Fibroblast of gingiva (primary cell): ENCODE results near the gene MLLT10.

ENCODE experiments used
- DNase-seq: peaks from one replicate; pipeline ENCODE4 v3.0.0-alpha.2; 2011; ENCODE audit warnings: low read depth

Gene MLLT10

DNA sequence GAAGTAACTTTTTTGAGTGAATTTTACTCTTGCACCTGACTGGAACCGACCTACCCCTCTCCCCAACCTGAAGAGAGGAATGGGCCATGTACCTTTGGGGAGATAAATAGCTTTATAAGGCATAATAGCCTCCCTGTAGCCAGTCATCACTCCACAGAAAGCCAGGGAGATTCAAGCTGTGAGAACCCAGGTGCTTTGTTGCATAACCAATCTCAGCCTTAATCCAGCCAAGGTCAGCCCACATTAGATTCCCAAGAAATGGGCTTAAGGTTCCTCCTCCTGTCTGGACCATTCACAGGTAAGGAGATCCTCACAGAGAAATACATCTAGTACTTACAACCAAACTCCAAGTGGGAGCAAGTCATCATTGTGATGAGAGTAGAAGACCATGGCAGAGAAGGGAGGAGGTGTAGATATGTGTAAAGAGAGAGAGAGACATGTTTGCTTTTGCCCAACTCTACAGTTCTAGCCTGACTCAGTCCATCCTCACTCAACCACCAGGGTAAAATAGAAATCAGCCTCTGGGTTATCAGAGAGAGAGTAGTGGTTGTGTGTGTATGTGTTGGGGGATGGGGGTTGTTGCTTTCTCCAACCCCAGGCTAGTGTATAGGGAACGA lies 32.2 kb upstream of the MLLT10 start:
- no peak for DNase-seq

DNA sequence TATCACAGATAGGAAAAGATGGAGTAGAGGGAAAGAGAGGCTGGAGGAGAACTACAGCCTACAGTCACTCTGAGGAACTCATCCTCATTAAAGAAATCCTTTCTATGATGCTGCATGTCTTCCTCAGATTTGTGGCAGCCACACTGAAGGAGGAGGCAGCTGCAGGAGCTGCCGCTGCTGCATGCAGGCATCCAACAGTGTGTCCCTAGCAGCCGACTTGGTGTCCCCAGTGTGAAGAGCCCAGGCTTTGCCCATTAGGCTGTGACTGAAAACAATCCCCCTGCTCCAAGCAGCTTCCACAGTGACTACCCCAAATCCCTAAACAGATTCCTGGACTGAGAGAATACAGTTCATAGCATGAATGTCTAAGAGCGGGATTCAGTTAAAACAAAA lies 31.7 kb upstream of the MLLT10 start:
- DNase-seq = no peak

DNA sequence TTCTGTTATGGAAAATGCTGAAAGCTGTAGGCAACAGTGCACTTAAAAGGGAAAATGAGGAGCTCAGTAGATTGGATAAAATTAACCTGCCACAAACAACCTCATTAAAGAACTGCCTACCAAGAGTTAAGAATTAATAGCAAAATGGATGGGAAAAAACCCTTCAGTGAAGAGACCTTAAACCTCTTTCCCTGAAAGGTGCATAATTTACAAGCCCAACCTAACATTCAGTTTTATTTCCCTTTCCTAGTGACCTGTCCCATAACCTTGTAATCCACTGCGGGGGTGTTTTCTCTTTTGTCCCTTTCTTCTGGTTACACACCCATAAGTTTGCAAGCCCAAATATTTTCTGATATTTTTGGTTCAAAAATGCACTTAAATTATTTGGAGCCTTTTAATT lies 30.5 kb upstream of the MLLT10 start:
- DNase-seq = no peak

GRCh38 chr10:21505711-21506278 lies 28.2 kb upstream of the MLLT10 start:
- DNase-seq = no peak

DNA sequence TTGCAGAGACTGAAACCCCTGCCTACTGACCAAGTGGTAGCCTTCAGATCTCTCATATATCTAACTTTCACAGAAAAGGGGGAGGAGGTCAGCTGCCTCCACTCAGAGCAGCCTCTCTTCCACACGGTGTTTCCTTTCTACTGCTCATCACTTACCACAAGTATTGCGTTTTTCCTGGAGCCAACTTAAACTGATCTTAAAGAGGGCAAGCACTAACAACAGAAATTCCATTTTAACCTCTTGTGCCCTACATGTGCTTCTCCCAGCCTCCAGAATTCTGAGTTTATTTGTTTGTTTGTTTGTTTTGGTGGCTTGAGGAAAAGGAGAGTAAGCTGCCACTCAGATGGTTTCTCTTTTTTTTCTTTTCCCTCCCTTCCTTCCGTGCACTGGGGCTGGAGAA lies 27.7 kb upstream of the MLLT10 start:
- DNase-seq = no peak

- DNase-seq = no peak
Observed at GRCh38 chr10:21507150-21507549, 26.9 kb upstream of the MLLT10 start.

DNA sequence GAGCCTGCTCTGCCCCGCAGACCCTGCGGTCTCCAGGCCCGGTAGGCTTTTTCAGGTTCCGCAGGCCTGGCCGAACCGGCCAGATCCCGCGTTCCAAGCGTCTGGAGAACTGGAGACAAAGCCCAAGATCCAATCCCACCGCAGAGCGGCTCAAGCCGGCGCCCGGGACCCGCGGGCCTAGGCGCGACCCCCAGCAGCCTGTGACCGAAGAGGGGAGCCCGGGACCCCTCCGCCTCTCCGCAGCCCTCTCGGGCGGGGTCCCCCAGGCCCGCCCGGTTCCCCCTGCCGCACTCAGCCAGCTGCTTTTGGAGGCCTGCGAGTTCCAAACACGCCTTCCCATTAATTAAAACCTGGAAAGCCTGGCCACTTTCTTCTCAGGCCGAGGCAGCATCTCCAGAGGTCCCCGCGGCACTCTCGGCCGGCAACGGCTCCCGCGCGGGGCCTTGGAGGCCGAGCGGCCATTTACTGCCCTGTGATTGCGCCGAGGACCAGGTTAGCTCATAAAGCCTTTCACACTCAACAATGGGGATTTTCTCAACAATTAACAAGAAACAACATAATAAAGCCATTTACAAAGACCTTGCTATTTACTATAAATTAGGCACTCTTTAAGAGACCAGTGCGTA lies 25.2 kb upstream of the MLLT10 start:
- no peak for DNase-seq

DNA sequence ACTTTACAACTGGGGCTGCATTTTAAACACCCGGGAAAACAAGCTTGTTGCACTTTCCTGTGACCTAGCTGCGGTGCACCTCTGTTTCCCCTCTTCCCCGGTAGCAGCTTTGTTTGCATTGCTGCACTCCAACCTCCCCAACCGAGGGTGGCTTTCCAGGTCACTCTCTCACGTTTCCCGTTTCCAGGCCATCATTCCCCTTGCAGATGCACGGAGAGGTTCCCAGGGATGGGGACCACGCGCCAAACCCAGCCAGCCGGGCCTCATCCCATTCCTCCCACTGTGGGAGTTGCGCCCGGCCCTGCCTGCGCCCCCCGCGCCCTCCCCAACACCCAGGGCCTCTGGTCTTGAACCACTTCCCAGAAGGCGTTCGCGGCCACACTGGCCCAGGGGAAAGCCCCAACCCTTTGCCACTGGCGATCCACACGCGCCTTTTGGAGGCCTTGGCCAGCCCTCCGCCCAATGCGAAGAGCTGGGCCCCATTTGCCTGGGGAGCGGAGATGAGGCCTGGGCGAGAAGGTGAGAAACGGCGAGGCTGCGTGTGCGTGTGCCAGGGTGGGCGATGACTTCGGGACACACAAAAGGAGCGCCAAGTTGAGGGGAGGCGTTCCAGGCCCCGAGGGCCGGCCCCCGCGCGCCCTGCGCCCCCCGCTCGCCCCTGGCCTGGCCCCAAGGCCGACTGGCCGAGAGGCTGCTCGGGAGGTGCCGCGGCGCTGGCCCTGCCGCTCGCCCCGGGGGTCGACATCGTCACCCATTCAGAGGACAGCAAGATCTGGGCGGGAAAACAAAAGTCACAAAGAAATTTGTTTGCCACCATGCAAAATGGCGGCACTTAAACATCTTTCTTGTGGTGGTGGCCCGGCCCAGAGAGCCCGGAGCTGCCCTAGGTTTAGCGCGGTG lies 24.4 kb upstream of the MLLT10 start:
- DNase-seq = no peak

DNA sequence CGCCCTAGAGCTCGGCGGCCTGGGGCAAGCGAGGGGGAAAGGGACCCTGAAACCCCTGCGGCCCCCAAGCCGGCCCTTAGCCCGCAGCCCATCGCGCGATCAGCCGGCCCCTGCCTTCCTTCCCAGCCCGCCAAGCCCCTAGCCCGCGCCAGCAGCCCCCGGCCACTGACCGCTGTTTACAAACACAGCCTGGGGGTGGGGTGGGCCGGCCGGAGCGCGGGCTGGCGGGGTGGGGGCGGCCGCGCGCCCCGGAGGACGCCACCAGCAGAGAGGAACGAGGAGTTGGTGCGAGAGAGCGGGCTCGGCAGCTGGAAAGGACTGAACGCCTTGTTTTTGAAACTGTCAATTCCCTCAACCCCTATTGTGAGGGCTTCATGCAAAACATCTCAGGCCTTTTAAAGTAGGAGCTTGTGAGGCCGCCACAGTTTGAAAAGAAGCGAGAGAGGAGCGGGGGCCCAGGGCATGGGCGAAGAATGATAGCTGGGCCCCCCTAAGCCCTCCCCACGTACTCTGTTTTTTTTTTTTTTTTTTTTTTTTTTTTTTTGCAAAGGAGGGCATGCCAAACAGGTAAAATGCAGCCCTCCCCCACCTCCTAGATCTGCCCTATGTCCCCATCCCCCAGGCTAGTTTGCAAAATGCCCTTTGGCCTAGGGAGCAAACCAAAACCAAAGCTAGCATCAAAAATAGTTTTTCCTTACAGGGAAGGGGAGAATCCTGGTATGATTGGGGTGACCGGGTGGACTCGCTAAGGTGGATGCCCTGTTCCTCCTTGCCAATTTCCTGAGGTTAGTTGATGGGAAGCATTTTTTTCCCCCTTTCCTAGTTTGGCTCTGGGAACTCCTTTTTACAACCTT lies 23.6 kb upstream of the MLLT10 start:
- DNase-seq = no peak

- DNase-seq = no peak
Observed at GRCh38 chr10:21511095-21511570, 22.9 kb upstream of the MLLT10 start.

GRCh38 chr10:21511946-21512572 lies 22.0 kb upstream of the MLLT10 start:
- DNase-seq = no peak

DNA sequence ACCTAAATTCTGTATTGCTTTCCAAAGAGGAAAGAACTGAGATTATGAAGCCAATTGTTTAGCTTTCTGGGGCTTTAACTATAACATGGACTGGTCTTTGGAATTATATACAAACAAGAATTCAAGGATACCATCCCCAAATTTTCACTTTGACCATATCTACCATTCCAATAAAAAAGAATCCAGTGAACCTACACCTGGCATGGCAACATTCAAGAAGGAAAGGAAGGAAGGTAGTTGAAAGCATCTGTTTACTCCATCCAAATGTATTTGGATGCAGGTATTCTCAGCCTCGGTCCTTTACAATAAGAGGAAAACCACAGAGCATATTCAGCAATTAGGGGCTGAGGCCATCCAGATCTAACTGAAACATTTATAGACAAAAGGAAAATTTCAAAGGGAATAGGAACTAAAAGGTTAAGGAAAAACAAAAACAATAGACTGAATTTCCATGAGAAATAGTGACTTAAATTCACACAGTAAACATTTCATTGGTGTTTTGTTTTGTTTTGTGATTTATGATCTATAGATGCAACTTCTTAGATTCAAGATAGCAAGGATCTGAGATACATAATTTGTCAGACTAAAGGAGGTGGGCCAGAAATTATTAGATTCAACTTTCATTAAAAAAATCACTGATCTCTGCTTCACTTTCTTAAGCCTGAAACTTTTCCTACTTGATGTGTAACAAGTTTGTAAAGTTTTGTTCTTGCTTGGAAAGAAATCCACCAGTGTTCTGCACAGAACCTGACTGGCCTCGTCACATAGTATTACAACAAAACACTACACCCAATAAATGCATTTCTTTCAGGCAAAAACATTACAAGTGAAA lies 21.2 kb upstream of the MLLT10 start:
- DNase-seq = no peak

DNA sequence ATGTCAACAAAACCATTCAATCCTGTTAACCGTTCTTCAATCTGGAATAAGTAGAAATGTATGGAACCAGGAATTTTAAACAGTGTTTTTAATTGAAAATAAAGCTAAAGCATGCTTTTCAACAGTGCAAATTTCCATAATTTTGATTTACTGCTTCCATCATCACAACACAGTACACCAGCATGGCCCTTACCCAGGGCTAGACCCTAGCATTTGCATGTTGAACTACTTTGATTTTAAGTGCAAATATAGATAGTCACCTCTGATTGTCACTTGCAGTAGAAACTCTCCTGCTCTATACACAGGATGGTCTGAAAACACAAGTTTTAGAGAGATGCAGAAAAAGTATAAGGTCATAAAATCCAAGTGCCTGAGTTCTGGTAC lies 20.6 kb upstream of the MLLT10 start:
- DNase-seq = no peak

DNA sequence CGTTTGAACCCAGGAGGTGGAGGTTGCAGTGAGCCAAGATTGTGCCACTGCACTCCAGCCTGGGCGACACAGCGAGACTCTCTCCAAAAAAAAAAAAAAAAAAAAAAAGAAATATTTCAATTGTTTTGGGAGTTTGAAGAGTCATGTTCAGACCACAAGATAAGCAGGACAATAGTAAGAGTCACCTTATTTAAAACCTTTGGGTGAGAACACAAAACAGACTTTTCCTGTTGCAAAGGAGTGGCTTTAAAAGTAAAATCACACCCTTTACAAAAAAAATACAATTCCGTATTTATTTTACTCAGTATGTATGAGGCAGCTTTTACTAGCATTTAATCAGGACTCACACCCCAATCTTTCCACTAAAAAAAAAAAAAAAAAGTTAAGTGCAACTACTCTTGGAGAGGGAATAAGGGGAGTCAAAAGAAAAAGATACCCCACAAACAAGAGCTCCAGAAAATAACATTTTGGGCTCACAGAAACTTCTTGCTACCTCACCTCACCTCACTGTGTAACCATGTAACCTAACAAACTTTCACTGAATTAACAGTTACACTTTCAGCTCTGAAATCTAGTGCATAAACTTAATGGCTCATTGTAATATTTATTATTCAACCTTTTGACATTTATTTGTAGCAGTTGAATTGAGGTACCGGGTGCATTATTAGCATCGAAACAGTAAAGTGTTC lies 19.8 kb upstream of the MLLT10 start:
- DNase-seq = no peak

- DNase-seq = no peak
Observed at GRCh38 chr10:21514818-21515351, 19.1 kb upstream of the MLLT10 start.

- no peak for DNase-seq
Observed at GRCh38 chr10:21515361-21516241, 18.4 kb upstream of the MLLT10 start.

DNA sequence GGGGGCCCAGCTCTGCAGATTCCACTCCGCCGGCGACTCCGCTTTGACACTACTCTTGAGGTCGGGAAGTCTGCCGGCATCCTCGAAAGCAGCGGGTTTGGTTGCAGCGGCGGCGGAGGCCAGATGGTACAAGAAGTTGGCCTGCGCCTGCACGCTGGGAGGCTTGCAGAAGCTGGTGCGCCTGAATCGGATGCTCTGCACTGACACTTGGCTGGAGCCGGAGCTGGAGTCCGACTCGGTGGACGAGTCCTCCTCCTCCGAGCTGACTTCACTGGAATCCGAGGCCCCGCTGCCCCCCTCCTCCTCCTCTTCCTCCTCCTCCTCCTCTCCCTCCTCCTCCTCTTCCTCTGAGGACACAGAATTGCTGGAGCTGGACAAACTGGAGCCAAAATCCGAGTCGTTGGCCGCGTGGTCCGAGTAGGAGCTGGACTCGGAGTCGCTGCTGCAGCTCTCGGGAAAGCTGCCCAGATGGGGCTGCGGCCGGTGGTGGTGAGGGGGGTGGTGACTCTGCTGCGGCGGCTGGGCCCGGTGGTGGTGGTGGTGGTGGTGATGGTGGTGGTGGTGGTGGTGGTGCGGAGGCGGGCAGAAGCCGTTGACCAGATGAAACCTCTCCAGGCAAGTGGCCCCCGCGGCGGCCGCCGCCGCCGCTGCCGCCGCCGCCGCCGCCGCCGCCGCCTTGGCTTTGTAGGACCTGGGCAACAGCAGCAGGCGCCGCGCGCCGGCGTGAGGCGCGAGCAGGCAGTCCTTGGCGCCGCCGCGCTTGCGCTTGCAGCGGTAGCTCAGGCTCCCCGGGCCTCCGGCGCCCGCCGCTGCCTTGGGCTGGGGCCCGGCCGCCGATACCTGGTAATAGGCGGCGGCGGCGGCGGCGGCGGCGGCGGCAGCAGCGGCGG lies 17.5 kb upstream of the MLLT10 start:
- peak; percentile 79 for DNase-seq
